LNCaP clone FGC (cell line): ENCODE data around the gene OMA1.
"Not testable (repeated sequence)": the region's sequence is repeated elsewhere in the genome, so short reads cannot be mapped to it uniquely, and the experiment has no call there.

Experiments
- DNase-seq: peaks from one replicate; pipeline ENCODE4 v3.0.0-alpha.2; 2011; ENCODE audit warnings: low read depth
- H3K4me3 ChIP-seq: 2 replicates; pipeline ENCODE4 v1.5.1; 2011; ENCODE audit warnings: mild to moderate bottlenecking, low read depth, low read length, control low read depth
- TF ChIP-seq, protein P1 (sequence below): IDR thresholded peaks from 2 replicates; pipeline ENCODE4 v1.5.1; 2012; ENCODE audit warnings: mild to moderate bottlenecking; ENCODE audit not compliant: control insufficient read depth, insufficient read depth; ENCODE audit errors: extremely low read depth

OMA1 gene

DNA sequence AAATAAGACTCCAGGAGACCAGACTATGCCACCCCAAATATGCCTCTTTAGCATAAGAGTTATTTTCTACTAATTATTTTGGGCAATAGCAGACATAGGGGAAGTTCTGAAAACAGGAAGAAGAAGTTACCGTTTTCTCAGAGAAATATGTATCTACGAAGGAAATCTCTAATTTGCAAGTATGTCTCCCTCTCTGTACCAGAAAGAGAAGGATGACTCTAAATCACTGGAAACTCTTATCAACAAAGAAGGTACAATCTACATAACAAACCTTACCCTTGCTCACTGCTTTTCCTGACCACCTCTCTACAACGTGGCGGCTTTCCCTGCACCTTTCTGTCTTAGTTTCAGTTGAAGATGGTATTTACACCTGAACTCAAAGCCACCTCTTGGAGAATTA, 49.0 kb downstream of the OMA1 start:
- TF ChIP-seq, protein P1, sequence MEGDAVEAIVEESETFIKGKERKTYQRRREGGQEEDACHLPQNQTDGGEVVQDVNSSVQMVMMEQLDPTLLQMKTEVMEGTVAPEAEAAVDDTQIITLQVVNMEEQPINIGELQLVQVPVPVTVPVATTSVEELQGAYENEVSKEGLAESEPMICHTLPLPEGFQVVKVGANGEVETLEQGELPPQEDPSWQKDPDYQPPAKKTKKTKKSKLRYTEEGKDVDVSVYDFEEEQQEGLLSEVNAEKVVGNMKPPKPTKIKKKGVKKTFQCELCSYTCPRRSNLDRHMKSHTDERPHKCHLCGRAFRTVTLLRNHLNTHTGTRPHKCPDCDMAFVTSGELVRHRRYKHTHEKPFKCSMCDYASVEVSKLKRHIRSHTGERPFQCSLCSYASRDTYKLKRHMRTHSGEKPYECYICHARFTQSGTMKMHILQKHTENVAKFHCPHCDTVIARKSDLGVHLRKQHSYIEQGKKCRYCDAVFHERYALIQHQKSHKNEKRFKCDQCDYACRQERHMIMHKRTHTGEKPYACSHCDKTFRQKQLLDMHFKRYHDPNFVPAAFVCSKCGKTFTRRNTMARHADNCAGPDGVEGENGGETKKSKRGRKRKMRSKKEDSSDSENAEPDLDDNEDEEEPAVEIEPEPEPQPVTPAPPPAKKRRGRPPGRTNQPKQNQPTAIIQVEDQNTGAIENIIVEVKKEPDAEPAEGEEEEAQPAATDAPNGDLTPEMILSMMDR = no peak

DNA sequence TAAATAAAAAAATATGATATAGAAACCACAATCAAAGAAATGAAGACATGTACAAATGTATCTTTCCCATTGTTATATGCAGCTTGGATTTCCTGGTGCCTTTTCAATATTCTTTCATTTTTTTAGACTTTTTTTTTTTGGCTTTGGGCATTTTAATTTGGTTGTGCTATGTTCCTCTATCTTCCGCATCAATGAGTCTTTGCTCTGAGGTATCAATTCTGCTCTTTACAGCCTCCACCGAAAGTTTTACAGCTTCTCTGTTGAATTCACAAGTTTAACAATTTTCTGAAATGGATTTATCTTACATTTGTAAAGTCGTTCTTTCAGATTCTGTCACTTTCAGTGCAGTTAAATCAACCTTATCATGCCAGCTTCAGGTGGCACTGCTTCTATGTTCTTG, 50.5 kb downstream of the OMA1 start:
- no peak overlapping the region for H3K4me3 ChIP-seq
- TF ChIP-seq, protein P1 = no peak
- no peak for DNase-seq

More for the DNA sequence above, 49.0 kb downstream of the OMA1 start:
- H3K4me3 ChIP-seq = no peak overlapping the region
- DNase-seq = no peak

DNA sequence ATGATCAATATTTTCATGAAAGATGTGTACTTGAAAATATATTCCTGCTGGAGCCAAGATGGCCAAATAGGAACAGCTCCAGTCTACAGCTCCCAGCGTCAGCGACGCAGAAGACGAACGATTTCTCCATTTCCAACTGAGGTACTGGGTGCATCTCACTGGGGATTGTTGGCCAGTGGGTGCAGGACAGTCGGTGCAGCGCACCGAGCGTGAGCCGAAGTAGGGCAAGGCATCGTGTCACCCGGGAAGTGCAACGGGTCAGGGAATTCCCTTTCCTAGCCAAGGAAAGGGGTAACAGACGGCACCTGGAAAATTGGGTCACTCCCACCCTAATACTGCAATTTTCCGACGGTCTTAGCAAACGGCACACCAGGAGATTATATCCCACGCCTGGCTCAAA, 57.6 kb downstream of the OMA1 start:
- not testable (repeated sequence) for H3K4me3 ChIP-seq, DNase-seq

DNA sequence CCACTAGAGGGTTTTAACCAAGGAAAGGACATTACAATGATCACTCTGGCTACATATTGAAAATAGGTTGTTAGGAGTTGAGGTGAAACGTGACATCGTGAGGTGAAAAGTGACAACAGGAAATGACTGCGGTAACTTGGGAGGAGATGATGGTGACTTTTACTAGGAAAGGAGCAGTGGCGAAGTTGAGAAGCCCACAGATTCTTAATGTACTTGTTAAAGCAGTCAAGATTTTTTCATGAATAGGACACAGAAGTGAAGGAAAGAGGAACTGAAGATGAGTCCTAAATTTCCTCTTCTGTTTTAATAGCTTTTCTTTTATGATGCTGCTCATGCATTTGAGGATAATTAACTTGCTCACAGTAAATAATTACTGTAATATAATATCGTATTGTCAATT, 59.5 kb downstream of the OMA1 start:
- H3K4me3 ChIP-seq = no peak overlapping the region
- no peak for DNase-seq
- TF ChIP-seq, protein P1 = no peak

DNA sequence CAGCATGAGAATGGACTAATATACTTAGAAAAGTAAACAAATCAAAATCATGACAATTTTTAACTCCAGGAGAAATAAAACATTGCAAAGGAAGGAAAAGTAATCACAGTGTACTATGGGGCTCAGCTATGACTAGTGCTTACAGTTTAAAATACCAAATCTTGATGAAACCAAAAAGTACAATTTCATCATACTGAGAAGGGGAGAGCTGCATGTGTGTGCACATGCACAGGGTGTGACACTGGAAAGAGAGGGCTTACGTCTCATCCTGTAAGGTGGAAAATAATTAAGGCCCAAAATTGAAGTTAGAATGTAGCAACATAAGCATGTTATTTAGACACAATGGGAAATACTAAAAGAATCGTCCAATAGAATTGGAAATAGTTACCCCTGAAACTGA, 64.6 kb downstream of the OMA1 start:
- no peak for DNase-seq
- TF ChIP-seq, protein P1 = no peak
- H3K4me3 ChIP-seq = no peak overlapping the region

DNA sequence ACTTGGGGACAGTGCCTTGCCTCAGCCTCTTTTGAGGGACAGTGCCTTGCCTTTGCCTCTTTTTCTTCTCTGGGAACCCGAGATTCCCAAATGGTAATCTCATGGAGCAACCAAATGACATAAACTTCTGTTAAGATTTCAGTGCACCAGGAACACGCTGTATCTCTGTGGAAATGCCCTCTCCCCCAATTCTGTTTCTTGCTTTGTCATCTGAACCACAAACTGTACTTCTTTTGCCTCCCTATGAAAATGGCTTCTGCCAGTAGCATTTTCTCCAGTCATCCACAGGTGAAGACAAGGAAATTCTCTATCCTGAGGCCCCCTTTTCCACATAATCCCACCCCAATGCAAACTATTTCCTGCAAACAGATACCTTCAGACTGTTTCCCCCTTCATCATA, 66.3 kb downstream of the OMA1 start:
- no peak for DNase-seq
- H3K4me3 ChIP-seq = no peak overlapping the region
- TF ChIP-seq, protein P1 = no peak

DNA sequence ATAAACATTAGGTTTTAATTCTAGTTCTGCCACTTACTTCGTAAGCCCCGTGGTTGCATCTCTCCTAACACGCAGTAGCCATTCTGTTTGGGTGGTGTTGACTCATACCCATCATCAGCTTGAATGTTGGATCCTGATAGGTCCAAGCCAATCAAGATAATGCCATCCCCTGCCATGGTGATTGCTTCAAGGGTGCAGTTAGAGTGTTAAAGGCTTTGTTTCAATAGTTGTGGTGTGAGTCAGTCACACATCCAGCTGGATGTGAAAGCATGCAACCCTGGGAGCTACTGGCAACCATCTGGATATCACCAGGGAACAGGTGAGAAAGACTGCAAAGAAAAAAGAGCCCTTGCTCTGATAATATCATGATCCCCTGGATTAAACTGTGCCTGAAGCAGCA, 69.1 kb downstream of the OMA1 start:
- no peak overlapping the region for H3K4me3 ChIP-seq
- TF ChIP-seq, protein P1 = no peak
- DNase-seq = no peak
